Immature natural killer cell (primary cell): ENCODE measurements around the gene BEAN1. TPM values are rescaled to one million over a fixed set of nuclear protein-coding genes. Genes with fewer than 3 reads are reported as not detected.
A peak's percentile ranks its signal among the peaks of the same experiment; 100 is the strongest.

Source experiments
- DNase-seq, 3 donors: peaks; one replicate each; pipeline ENCODE4 v3.0.0; 2022; ENCODE audit warnings: mixed read lengths in 1 of 3
- H3K27ac Mint-ChIP-seq, 6 donors: one replicate each; pipeline ENCODE4 v1.8.0; 2020; ENCODE audit warnings: mixed read lengths in 6 of 6, mild to moderate bottlenecking in 5 of 6, inconsistent platforms in 4 of 6, moderate library complexity in 3 of 6
- H3K27me3 Mint-ChIP-seq, 3 donors: one replicate each; pipeline ENCODE4 v1.8.0; 2020 to 2021; ENCODE audit warnings: low read depth in 3 of 3, mild to moderate bottlenecking in 3 of 3, mixed read lengths in 3 of 3, moderate library complexity in 3 of 3, inconsistent platforms in 1 of 3
- H3K36me3 Mint-ChIP-seq, 3 donors: one replicate each; pipeline ENCODE4 v1.8.0; 2020; ENCODE audit warnings: mixed read lengths in 3 of 3, inconsistent platforms in 2 of 3, mild to moderate bottlenecking in 2 of 3
- H3K4me1 Mint-ChIP-seq, 2 donors: one replicate each; pipeline ENCODE4 v1.8.0; 2020; ENCODE audit warnings: inconsistent platforms in 2 of 2, mild to moderate bottlenecking in 2 of 2, mixed read lengths in 2 of 2, moderate library complexity in 1 of 2
- H3K4me3 Mint-ChIP-seq, 5 donors: one replicate each; pipeline ENCODE4 v1.8.0; 2020; ENCODE audit warnings: mild to moderate bottlenecking in 5 of 5, mixed read lengths in 5 of 5, inconsistent platforms in 3 of 5, moderate library complexity in 3 of 5
- H3K9me3 Mint-ChIP-seq, 6 donors: one replicate each; pipeline ENCODE4 v1.8.0; 2020; ENCODE audit warnings: mild to moderate bottlenecking in 6 of 6, mixed read lengths in 6 of 6, inconsistent platforms in 4 of 6, moderate library complexity in 3 of 6
- polyA plus RNA-seq, 3 donors: library from polyadenylated mRNA; unstranded; fragments of 300-500 nt; fragmentation: Illumina TruSeq; gene quantifications; one replicate each; pipeline ENCODE4 v1.2.3, GENCODE V29; 2021

BEAN1 gene
- polyA plus RNA-seq, 3 donors from 2014 or later, result 0.32 TPM; not detected in 2

- Mint-ChIP-seq H3K9me3 (peaks cover 0 to 3% (median 0%) of the 10 kb centered on the region in 6 donors), H3K36me3 (no peaks in the 10 kb centered on the region), H3K4me3 (no peak overlapping the region), H3K27me3 (peaks cover 0 to 4% (median 1%) of the 10 kb centered on the region in 3 donors), H3K27ac (no peak overlapping the region), H3K4me1 (peaks cover 19 to 30% of the 10 kb centered on the region in 2 donors)
- no peak for DNase-seq
Measured at GRCh38 chr16:66477028-66477515, 50.0 kb downstream of the BEAN1 start.

DNA sequence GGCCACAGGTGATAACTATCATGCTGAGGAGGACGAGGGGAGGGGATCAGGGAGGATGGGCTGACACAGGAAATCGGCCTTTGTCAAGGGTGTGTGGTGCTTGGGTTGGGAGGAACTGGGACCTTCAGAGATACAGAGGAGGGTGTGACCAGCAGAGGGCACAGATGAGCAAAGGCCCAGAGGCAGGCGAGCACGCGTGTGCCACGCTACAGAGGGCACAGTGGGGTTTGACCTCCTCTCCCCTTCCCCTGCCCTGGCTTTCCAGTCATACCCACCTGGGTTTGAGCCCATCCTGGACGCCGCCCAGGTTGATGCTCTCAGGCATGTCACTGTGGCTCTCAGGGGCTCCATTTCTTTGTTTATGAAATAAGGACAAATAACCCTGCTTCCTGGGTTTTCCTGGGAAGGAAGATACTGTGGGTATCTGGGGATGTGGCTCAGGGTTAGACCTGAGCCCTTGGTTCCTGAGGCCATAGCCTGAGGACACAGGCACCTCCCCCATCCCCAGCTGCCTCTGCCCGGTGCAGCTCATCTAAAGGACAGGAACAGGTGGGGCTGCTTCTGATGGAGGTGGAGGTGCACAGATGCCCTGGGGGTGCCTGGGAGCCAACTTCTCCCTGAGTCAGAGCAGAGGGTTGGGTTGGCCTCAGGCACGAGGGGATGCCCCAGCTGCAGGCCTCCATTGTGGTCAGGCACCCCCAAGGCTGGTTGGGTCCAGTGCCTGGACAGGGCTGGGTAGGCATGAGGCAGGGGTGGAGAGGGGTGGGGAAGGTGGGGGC, 51.8 kb downstream of the BEAN1 start:
- peak; percentile 66 to 74 (median 73) for DNase-seq
- Mint-ChIP-seq H3K27ac (peak overlapping the region in 4 of 6 donors; percentile 7 to 81 (median 40)), H3K9me3 (peaks cover 0 to under 1% (median 0%) of the 10 kb centered on the region in 6 donors), H3K4me3 (peak overlapping the region in 3 of 5 donors; percentile 1 to 48 (median 33)), H3K4me1 (peaks cover 24 to 32% of the 10 kb centered on the region in 2 donors), H3K27me3 (peaks cover 0 to 4% (median 1%) of the 10 kb centered on the region in 3 donors), H3K36me3 (no peaks in the 10 kb centered on the region)

DNA sequence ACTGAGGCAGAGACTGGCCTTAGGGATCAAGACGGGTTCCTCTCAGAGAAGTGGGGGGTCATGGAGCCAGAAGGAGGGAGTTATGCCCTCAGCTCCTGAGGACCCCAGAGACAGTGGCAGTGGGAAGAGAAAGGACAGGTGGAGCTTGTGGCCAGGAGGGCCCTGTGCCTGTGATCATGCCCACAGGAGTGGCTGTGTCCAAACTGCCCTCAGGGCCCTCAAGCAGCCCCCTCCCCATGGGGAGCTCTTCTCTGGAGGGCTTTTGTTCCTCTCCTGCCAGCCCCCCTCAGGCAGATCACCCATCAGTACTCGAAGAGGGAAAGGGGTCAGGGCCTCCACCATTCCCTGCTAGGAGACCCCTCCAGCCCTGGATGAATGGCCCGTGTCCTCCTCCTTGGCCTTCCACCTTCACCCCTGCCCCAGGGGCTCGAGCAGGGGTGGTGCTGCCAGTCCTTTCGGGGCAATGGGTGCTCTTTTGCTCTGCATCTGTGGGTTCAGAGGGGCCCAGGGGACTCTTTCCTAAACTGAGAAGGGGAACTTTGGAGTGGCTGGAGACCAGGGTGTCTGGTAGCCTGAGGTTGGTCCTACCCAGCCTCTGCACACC, 52.7 kb downstream of the BEAN1 start:
- no peak overlapping the region for H3K27ac Mint-ChIP-seq
- no peak for DNase-seq
- peaks cover 0 to 4% (median 1%) of the 10 kb centered on the region in 3 donors for H3K27me3 Mint-ChIP-seq
- H3K4me3 Mint-ChIP-seq, result no peak overlapping the region
- no peaks in the 10 kb centered on the region for H3K36me3 Mint-ChIP-seq
- no peaks in the 10 kb centered on the region for H3K9me3 Mint-ChIP-seq
- H3K4me1 Mint-ChIP-seq, result peaks cover 18 to 29% of the 10 kb centered on the region in 2 donors

- H3K9me3 Mint-ChIP-seq, result no peaks in the 10 kb centered on the region
- peaks cover 14 to 22% of the 10 kb centered on the region in 2 donors for H3K4me1 Mint-ChIP-seq
- H3K27me3 Mint-ChIP-seq, result peaks cover 0 to 2% (median 1%) of the 10 kb centered on the region in 3 donors
- H3K36me3 Mint-ChIP-seq, result no peaks in the 10 kb centered on the region
- DNase-seq, result no peak
- H3K4me3 Mint-ChIP-seq, result no peak overlapping the region
- no peak overlapping the region for H3K27ac Mint-ChIP-seq
Measured at GRCh38 chr16:66480265-66481080, 53.4 kb downstream of the BEAN1 start.

DNA sequence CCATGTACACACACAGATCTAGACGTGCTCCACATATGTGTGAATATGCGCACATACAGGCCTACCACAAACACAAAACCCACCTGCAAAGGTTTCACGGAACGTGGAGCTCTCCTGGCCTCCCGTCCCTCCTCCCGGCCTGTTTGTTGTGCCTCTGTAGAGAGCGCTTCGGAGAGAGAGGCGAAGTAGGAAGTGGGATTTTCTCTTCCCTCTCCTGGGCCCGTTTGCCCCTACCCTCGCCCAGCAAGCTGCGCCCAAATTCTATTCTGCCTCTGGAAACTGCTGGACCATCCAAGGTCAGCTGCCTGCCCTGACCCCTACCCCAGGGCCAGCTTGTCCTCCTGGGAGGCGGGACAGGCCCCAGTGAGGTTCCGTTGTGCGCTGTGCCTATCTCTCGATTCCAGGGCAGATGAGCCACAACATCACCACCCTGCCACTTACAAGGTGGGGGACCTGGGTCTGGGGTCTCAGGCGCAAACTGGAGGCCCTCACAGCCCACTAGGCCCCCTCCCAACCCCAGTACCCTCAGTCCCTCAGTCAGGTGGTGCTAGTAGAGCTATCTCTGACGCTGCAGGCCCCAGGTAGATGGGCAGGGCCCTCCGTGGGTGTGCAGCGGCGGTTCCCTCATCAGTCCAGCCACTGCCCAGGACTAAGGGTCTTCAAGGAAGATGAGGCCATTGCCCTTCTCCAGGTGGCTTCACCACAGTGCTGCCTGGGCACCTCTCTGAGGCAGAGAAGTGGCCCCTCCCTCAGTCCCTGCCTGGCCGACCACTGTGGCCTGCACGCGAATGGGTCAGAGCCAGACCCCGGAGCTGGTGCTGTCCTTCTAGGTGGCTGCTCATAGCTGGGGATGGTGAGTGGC, 54.2 kb downstream of the BEAN1 start:
- no peak for DNase-seq
- Mint-ChIP-seq H3K9me3 (no peaks in the 10 kb centered on the region), H3K4me1 (peaks cover 15 to 19% of the 10 kb centered on the region in 2 donors), H3K4me3 (no peak overlapping the region), H3K36me3 (no peaks in the 10 kb centered on the region), H3K27me3 (peaks cover 0 to 1% (median 1%) of the 10 kb centered on the region in 3 donors), H3K27ac (no peak overlapping the region)

DNA sequence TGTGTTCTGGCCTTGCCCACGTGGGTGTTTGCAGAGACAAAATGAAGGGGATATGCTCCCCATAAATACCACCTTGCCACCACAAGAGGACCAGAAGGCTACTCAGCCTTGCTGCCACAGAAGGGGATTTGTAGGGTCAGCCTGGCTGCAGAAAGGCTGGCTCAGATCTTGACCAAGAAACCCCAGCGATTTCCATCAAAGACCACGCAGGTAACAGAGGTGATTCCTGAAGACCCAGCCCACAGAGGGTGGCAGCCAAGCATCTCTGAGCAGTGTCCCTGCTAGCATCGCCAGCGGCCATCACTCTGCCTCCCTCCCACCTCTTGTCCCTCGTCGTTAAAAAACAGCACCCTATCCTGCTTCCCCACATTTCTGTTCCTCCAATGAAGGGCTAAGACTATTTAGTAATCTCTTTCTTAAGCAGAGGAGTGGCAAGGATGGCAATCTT, 54.9 kb downstream of the BEAN1 start:
- Mint-ChIP-seq H3K27ac (no peak overlapping the region), H3K4me1 (peaks cover 15 to 19% of the 10 kb centered on the region in 2 donors), H3K27me3 (peaks cover 0 to 1% (median 1%) of the 10 kb centered on the region in 3 donors), H3K36me3 (no peaks in the 10 kb centered on the region), H3K9me3 (no peaks in the 10 kb centered on the region), H3K4me3 (no peak overlapping the region)
- DNase-seq, result no peak

DNA sequence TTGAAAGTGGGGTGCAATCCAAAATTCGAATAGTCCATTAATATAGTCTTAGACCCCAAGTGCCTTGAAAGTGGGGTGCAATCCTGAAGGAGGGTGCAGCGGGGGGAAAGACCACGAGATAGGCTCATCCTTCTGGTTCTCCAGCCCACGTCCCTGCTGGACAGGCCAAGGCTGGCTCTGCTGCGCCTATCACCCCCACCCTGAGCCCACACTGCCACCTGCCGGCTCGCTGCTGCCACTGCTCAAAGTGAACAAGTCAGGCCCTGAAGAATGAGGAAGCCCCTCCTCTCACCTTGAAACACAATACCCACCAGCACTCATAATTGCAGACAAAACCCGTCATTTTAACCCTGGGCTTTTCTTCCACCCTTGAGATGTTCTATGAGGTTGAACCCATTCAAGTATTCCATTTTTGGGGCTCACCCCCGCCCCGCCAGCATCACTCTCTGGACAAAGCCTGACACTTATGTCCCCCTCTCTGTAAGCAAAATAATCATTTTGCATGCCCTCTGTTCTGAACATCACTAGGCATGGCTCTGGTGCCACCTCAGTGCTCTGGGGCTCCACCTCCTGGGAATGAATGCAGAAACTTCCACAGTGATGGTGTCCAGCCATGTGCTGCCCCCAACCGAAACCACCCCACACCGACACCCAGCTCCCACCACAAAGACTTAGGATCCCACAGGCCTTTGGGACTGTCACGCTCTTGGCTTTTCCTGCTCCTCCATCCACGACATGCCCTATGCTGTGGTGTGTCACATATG, 56.8 kb downstream of the BEAN1 start:
- no peak overlapping the region for H3K4me3 Mint-ChIP-seq

DNA sequence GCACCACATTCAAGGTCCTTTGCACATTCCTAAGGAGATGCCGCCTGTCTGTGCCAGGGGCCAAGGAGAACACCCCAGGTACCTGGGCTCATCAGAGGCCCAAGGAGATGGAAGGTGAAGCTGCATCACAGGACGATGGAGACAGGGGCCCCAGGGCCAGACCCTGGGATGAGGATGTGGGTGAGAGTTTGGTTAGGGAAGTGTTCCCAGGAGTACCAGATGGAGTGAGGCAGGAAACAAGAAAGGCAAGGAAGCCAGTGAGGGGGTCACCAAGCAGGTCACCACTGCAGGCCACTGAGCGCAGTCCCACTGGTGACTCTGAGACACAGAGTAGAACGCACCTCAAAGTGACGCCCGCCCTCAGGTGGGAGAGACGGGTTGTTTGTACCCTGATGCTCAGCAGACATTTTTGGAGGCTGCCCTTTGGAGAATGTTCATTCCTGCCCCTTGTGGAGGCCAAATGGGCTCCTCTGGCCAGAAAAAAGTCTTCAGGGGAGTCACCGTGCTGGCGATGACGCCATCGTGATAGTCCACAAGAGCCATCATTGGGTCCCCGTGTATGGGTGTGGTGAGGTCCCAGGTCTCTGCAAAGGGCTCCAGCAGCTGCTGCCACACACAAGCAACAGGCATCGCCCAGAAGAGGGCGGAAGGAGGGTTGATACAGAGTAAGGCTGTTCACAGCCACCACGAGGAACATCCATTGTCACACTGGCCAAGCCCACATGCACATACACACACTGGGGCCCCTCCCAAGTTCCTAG, 57.5 kb downstream of the BEAN1 start:
- H3K4me1 Mint-ChIP-seq, result peaks cover 9 to 11% of the 10 kb centered on the region in 2 donors
- no peak overlapping the region for H3K4me3 Mint-ChIP-seq
- H3K9me3 Mint-ChIP-seq, result no peaks in the 10 kb centered on the region
- peaks cover 0 to 1% (median 0%) of the 10 kb centered on the region in 3 donors for H3K27me3 Mint-ChIP-seq
- DNase-seq, result no peak
- no peak overlapping the region for H3K27ac Mint-ChIP-seq
- peaks cover 0 to 4% (median 0%) of the 10 kb centered on the region in 3 donors for H3K36me3 Mint-ChIP-seq

More for the DNA sequence above, 56.8 kb downstream of the BEAN1 start:
- Mint-ChIP-seq H3K4me1 (peaks cover 10 to 13% of the 10 kb centered on the region in 2 donors), H3K27ac (peak overlapping the region in 2 of 6 donors; percentile 11 to 42), H3K9me3 (no peaks in the 10 kb centered on the region), H3K27me3 (peaks cover 0 to 1% (median 0%) of the 10 kb centered on the region in 3 donors), H3K36me3 (no peaks in the 10 kb centered on the region)
- peak; percentile 60 to 69 (median 64) for DNase-seq

DNA sequence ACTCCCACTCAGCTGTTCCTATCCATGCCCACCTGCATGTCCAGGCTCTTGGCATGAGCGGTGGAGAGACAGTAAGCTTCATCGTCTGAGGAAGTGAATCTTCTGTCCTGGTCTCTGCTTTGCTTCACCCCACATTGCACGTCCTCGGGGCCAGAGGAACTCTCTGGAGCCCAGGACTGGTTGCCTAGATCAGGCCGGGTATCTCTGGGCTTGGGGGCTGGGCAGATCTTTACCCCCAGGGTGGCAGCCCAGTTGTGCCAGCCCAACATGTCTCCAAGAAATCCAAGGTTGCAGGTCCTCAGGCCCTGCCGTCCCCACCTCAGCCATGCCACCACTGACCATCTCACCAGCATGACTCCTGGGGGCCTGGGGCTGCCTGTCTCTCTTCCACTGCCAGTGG, 58.3 kb downstream of the BEAN1 start:
- no peak for DNase-seq
- Mint-ChIP-seq H3K9me3 (no peaks in the 10 kb centered on the region), H3K27ac (peak overlapping the region in 1 of 6 donors; percentile 30), H3K36me3 (peaks cover 0 to 5% (median 0%) of the 10 kb centered on the region in 3 donors), H3K27me3 (peaks cover 0 to 1% (median 0%) of the 10 kb centered on the region in 3 donors), H3K4me3 (no peak overlapping the region), H3K4me1 (peaks cover 9 to 11% of the 10 kb centered on the region in 2 donors)

DNA sequence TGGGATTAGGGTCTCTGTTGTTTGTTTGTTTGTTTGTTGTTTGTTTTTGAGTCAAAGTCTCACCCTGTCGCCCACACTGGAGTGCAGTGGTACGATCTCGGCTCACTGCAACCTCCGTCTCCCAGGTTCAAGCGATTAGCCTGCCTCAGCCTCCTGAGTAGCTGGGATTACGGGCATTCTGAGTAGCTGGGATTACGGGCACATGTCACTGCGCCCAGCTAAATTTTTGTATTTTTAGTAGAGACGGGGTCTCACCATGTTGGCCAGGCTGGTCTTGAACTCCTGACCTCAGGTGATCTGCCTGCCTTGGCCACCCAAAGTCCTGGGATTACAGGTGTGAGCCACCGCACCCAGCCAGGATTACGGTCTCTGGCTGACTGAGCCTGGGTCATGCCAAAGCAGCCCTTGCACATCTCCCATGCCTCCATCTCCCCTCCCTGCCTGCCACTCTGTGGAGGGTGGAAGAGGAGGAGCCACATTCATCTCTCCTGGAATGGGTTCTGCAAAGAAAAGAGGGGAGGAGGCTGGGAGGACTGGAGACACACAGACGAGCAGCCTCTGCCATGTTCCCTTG, 59.2 kb downstream of the BEAN1 start:
- no peak overlapping the region for H3K27ac Mint-ChIP-seq
- H3K4me1 Mint-ChIP-seq, result peaks cover 9 to 11% of the 10 kb centered on the region in 2 donors
- H3K27me3 Mint-ChIP-seq, result peaks cover 0 to 1% (median 0%) of the 10 kb centered on the region in 3 donors
- no peak overlapping the region for H3K4me3 Mint-ChIP-seq
- no peak for DNase-seq
- H3K36me3 Mint-ChIP-seq, result peaks cover 0 to 5% (median 0%) of the 10 kb centered on the region in 3 donors
- H3K9me3 Mint-ChIP-seq, result no peaks in the 10 kb centered on the region

GRCh38 chr16:66486773-66487579, 59.9 kb downstream of the BEAN1 start:
- H3K4me1 Mint-ChIP-seq, result peaks cover 9 to 11% of the 10 kb centered on the region in 2 donors
- H3K4me3 Mint-ChIP-seq, result no peak overlapping the region
- DNase-seq, result no peak
- H3K27ac Mint-ChIP-seq, result no peak overlapping the region
- H3K36me3 Mint-ChIP-seq, result peaks cover 0 to 5% (median 0%) of the 10 kb centered on the region in 3 donors
- peaks cover 0 to 1% (median 0%) of the 10 kb centered on the region in 3 donors for H3K27me3 Mint-ChIP-seq
- no peaks in the 10 kb centered on the region for H3K9me3 Mint-ChIP-seq
